CD4-positive, alpha-beta T cell treated with Interleukin-4 for 1 hour (primary cell): ENCODE data around the gene MRPL2.
"Not testable (repeated sequence)": the region's sequence is repeated elsewhere in the genome, so short reads cannot be mapped to it uniquely, and the experiment has no call there.

Source experiments
- DNase-seq, 2 donors: peaks; one replicate each; pipeline ENCODE4 v3.0.0-alpha.2; 2020 to 2022

Gene MRPL2

GRCh38 chr6:43052225-43052841, 6.9 kb downstream of the MRPL2 start:
- DNase-seq: no peak

- no peak for DNase-seq
Measured at GRCh38 chr6:43050981-43051380, 8.3 kb downstream of the MRPL2 start.

GRCh38 chr6:43047998-43048397, 11.2 kb downstream of the MRPL2 start:
- DNase-seq: no peak

GRCh38 chr6:43045371-43045930, 13.8 kb downstream of the MRPL2 start:
- DNase-seq: no peak

GRCh38 chr6:43043310-43043709, 15.9 kb downstream of the MRPL2 start:
- DNase-seq: no peak

GRCh38 chr6:43041475-43041874, 17.8 kb downstream of the MRPL2 start:
- not testable (repeated sequence) for DNase-seq

- DNase-seq: no peak
Measured at GRCh38 chr6:43040542-43041257, 18.5 kb downstream of the MRPL2 start.

GRCh38 chr6:43038727-43039126, 20.5 kb downstream of the MRPL2 start:
- no peak for DNase-seq

- DNase-seq: no peak
Measured at GRCh38 chr6:43037706-43038105, 21.5 kb downstream of the MRPL2 start.

GRCh38 chr6:43037197-43037596, 22.0 kb downstream of the MRPL2 start:
- no peak for DNase-seq

GRCh38 chr6:43036712-43037111, 22.5 kb downstream of the MRPL2 start:
- no peak for DNase-seq

- no peak for DNase-seq
Measured at GRCh38 chr6:43035495-43036194, 23.6 kb downstream of the MRPL2 start.

- no peak for DNase-seq
Measured at GRCh38 chr6:43034190-43034525, 25.1 kb downstream of the MRPL2 start.

- no peak for DNase-seq
Measured at GRCh38 chr6:43033496-43034189, 25.6 kb downstream of the MRPL2 start.

GRCh38 chr6:43032326-43032725, 26.9 kb downstream of the MRPL2 start:
- DNase-seq: no peak

GRCh38 chr6:43029120-43029519, 30.1 kb downstream of the MRPL2 start:
- no peak for DNase-seq

- DNase-seq: no peak
Measured at GRCh38 chr6:43026365-43026764, 32.9 kb downstream of the MRPL2 start.

- DNase-seq: no peak
Measured at GRCh38 chr6:43024436-43024835, 34.8 kb downstream of the MRPL2 start.

GRCh38 chr6:43021270-43022047, 37.8 kb downstream of the MRPL2 start, which contains the start of gene RRP36:
RRP36 (plus strand) TSS chr6:43021623; CDS start chr6:43021655, 32 bp downstream.
- peak; percentile 61 to 65 for DNase-seq

GRCh38 chr6:43020847-43021246, 38.4 kb downstream of the MRPL2 start:
- no peak for DNase-seq

- DNase-seq: no peak
Measured at GRCh38 chr6:43020052-43020705, 39.1 kb downstream of the MRPL2 start.

GRCh38 chr6:43019152-43019551, 40.1 kb downstream of the MRPL2 start:
- no peak for DNase-seq
